AG08395 (cell line): Measurements from ENCODE around the gene ACHE.
"Not testable (repeated sequence)": the region's sequence is repeated elsewhere in the genome, so short reads cannot be mapped to it uniquely, and the experiment has no call there.

Source experiments
- DNase-seq: peaks from one replicate; pipeline ENCODE4 v3.0.0; 2012; ENCODE audit warnings: mixed read lengths, low spot score

ACHE gene

GRCh38 chr7:100895701-100895955, at the start of gene ACHE:
TSS of gene ACHE (minus strand) at chr7:100895888. CDS start at chr7:100894232, 1,656 bp downstream.
- no peak for DNase-seq

GRCh38 chr7:100944138-100944537, 48.5 kb upstream of the ACHE start:
- DNase-seq, result no peak

- DNase-seq, result no peak
Observed at GRCh38 chr7:100943693-100944092, 48.0 kb upstream of the ACHE start.

- DNase-seq, result no peak
Observed at GRCh38 chr7:100942045-100942774, 46.5 kb upstream of the ACHE start.

GRCh38 chr7:100936167-100936566, 40.5 kb upstream of the ACHE start:
- DNase-seq, result not testable (repeated sequence)

GRCh38 chr7:100935381-100935780, 39.7 kb upstream of the ACHE start:
- not testable (repeated sequence) for DNase-seq

- DNase-seq, result no peak
Observed at GRCh38 chr7:100933734-100934133, 38.0 kb upstream of the ACHE start.

GRCh38 chr7:100929808-100930174, 34.1 kb upstream of the ACHE start:
- no peak for DNase-seq

- not testable (repeated sequence) for DNase-seq
Observed at GRCh38 chr7:100923616-100924015, 27.9 kb upstream of the ACHE start.

GRCh38 chr7:100921039-100921438, 25.4 kb upstream of the ACHE start:
- DNase-seq, result no peak

- not testable (repeated sequence) for DNase-seq
Observed at GRCh38 chr7:100919779-100920437, 24.2 kb upstream of the ACHE start.

- DNase-seq, result not testable (repeated sequence)
Observed at GRCh38 chr7:100919335-100919734, 23.6 kb upstream of the ACHE start.

- no peak for DNase-seq
Observed at GRCh38 chr7:100914879-100915447, 19.3 kb upstream of the ACHE start.

- DNase-seq, result no peak
Observed at GRCh38 chr7:100914208-100914878, 18.7 kb upstream of the ACHE start.

- DNase-seq, result no peak
Observed at GRCh38 chr7:100911484-100911883, 15.8 kb upstream of the ACHE start.

GRCh38 chr7:100910443-100910842, 14.8 kb upstream of the ACHE start:
- DNase-seq, result not testable (repeated sequence)

GRCh38 chr7:100908512-100908911, 12.8 kb upstream of the ACHE start:
- no peak for DNase-seq

- no peak for DNase-seq
Observed at GRCh38 chr7:100902638-100903037, 7.0 kb upstream of the ACHE start.

- DNase-seq, result no peak
Observed at GRCh38 chr7:100901921-100902332, 6.2 kb upstream of the ACHE start.

GRCh38 chr7:100900978-100901377, 5.3 kb upstream of the ACHE start:
- DNase-seq, result no peak

- DNase-seq, result no peak
Observed at GRCh38 chr7:100899432-100899831, 3.7 kb upstream of the ACHE start.

- no peak for DNase-seq
Observed at GRCh38 chr7:100897772-100898454, 2.2 kb upstream of the ACHE start.
